SK-N-SH (cell line): ENCODE measurements around the gene DHX15. TPM values are rescaled to one million over a fixed set of nuclear protein-coding genes. Genes with fewer than 3 reads are reported as not detected.

ENCODE experiments used
- CTCF ChIA-PET: fragments of 300-600, 350-600 bp; formaldehyde crosslinking; extraction: SDS; loops from one replicate; lab custom pipeline; 2021; lab: Yijun Ruan, JAX
- POLR2A ChIA-PET: fragments of 350-600 bp; sonication (Branson Sonifier 250); formaldehyde crosslinking; extraction: SDS; loops from one replicate; lab custom pipeline; 2020; ENCODE audit warnings: antibody characterized with exemption, inconsistent platforms; lab: Yijun Ruan, JAX
- DNase-seq: peaks from one replicate; pipeline ENCODE4 v3.0.0; 2012
- H2AFZ ChIP-seq: fragments of 200-600 bp; sonication (generic); 2 replicates; pipeline ENCODE4 v1.8.1; 2016; ENCODE audit warnings: antibody characterized with exemption, mild to moderate bottlenecking, low read depth
- H3F3A ChIP-seq: fragments of 200-600 bp; sonication (generic); replicated peaks from 2 replicates; pipeline ENCODE3; 2016; ENCODE audit warnings: antibody characterized with exemption, mild to moderate bottlenecking; ENCODE audit not compliant: insufficient read depth
- H3K27ac ChIP-seq, 2 experiments: fragments of 200-500 bp in 1 of 2; fragments of 200-600 bp in 1 of 2; sonication (Bioruptor generic) in 1 of 2; sonication (generic), shearing (Covaris generic) in 1 of 2; 2 replicates each; pipeline versions ENCODE4 v1.5.1 to v1.6.1; 2014 to 2016; ENCODE audit warnings: low read depth in 2 of 2, inconsistent platforms in 1 of 2, low read length in 1 of 2, mild to moderate bottlenecking in 1 of 2, mixed read lengths in 1 of 2
- H3K27me3 ChIP-seq: fragments of 200-600 bp; sonication (generic), shearing (Covaris generic); 2 replicates; pipeline ENCODE4 v1.6.1; 2016; ENCODE audit warnings: mixed run types; ENCODE audit not compliant: insufficient read depth
- H3K36me3 ChIP-seq, 2 experiments: fragments of 200-500 bp in 1 of 2; fragments of 200-600 bp in 1 of 2; sonication (Bioruptor generic) in 1 of 2; sonication (generic) in 1 of 2; replicated peaks in 1 of 2; 2 replicates each; pipeline versions ENCODE3 to v1.5.1; 2014 to 2016; ENCODE audit warnings: low read length in 1 of 2, mild to moderate bottlenecking in 1 of 2; ENCODE audit not compliant: insufficient read depth in 2 of 2, control insufficient read depth in 1 of 2
- H3K4me1 ChIP-seq, 2 experiments: fragments of 200-500 bp in 1 of 2; fragments of 200-600 bp in 1 of 2; sonication (Bioruptor generic) in 1 of 2; sonication (generic), shearing (Covaris generic) in 1 of 2; 2 replicates each; pipeline versions ENCODE4 v1.5.1 to v1.6.1; 2014 to 2016; ENCODE audit warnings: low read depth in 1 of 2, low read length in 1 of 2, mixed run types in 1 of 2; ENCODE audit not compliant: insufficient read depth in 2 of 2, control insufficient read depth in 1 of 2
- H3K4me2 ChIP-seq: fragments of 200-600 bp; sonication (generic), shearing (Covaris generic); 2 replicates; pipeline ENCODE4 v1.6.1; 2017; ENCODE audit warnings: mixed run types
- H3K4me3 ChIP-seq, 2 experiments: fragments of 200-500 bp in 1 of 2; fragments of 200-600 bp in 1 of 2; sonication (Bioruptor generic) in 1 of 2; sonication (generic), shearing (Covaris generic) in 1 of 2; 2 replicates each; pipeline versions ENCODE4 v1.5.1 to v1.8.1; 2014 to 2016; ENCODE audit warnings: low read depth in 2 of 2, inconsistent platforms in 1 of 2, low read length in 1 of 2, mild to moderate bottlenecking in 1 of 2, mixed read lengths in 1 of 2, moderate library complexity in 1 of 2
- H3K79me2 ChIP-seq: fragments of 200-600 bp; sonication (generic); 2 replicates; pipeline ENCODE4 v1.8.1; 2017; ENCODE audit warnings: mild to moderate bottlenecking; ENCODE audit not compliant: insufficient read depth
- H3K9ac ChIP-seq: fragments of 200-600 bp; sonication (generic); 2 replicates; pipeline ENCODE4 v1.6.1; 2017; ENCODE audit warnings: mixed run types
- H3K9me2 ChIP-seq: fragments of 200-600 bp; sonication (generic); 2 replicates; pipeline ENCODE4 v1.6.1; 2017; ENCODE audit warnings: mixed run types
- H3K9me3 ChIP-seq: fragments of 200-600 bp; sonication (generic); 2 replicates; pipeline ENCODE4 v1.6.1; 2017; ENCODE audit warnings: mixed run types, mild to moderate bottlenecking, moderate library complexity
- H4K20me1 ChIP-seq: fragments of 200-600 bp; sonication (generic); 2 replicates; pipeline ENCODE4 v1.6.1; 2017; ENCODE audit warnings: mild to moderate bottlenecking, mixed run types; ENCODE audit not compliant: insufficient read depth
- CHD2 ChIP-seq: fragments of 150-350 bp; IDR thresholded peaks from 2 replicates; pipeline ENCODE4 v1.6.1; 2018; ENCODE audit warnings: low read length; ENCODE audit not compliant: partially characterized antibody
- CTCF ChIP-seq: fragments of 200-600 bp; sonication (generic); IDR thresholded peaks from 2 replicates; pipeline ENCODE4 v1.6.1; 2017; ENCODE audit warnings: antibody characterized with exemption, mild to moderate bottlenecking, moderate library complexity
- ELF1 ChIP-seq: IDR thresholded peaks from 2 replicates; pipeline ENCODE4 v1.4.0; 2012
- EZH2phosphoT487 ChIP-seq: fragments of 200-600 bp; sonication (generic); IDR thresholded peaks from 2 replicates; pipeline ENCODE4 v1.6.1; 2017; ENCODE audit warnings: low read depth, mixed run types, mild to moderate bottlenecking, antibody characterized with exemption, moderate library complexity, borderline replicate concordance
- FOSL2 ChIP-seq: IDR thresholded peaks from 2 replicates; pipeline ENCODE4 v1.4.0; 2012; ENCODE audit warnings: low read depth, mild to moderate bottlenecking, moderate library complexity, borderline replicate concordance
- GABPA ChIP-seq: IDR thresholded peaks from 2 replicates; pipeline ENCODE4 v1.4.0; 2012; ENCODE audit warnings: low read depth, mild to moderate bottlenecking
- GATA2 ChIP-seq: sonication (generic); formaldehyde crosslinking; IDR thresholded peaks from 2 replicates; pipeline ENCODE4 v1.5.0; 2020; ENCODE audit warnings: mild to moderate bottlenecking, missing genetic modification reagents
- JUND ChIP-seq: IDR thresholded peaks from 2 replicates; pipeline ENCODE4 v1.4.0; 2012
- MAX ChIP-seq: IDR thresholded peaks from 2 replicates; pipeline ENCODE4 v1.4.0; 2012; ENCODE audit warnings: low read depth
- MEF2A ChIP-seq: IDR thresholded peaks from 2 replicates; pipeline ENCODE4 v1.4.0; 2012; ENCODE audit warnings: low read depth, borderline replicate concordance
- MXI1 ChIP-seq: IDR thresholded peaks from 2 replicates; pipeline ENCODE4 v1.6.1; 2012; ENCODE audit warnings: mild to moderate bottlenecking, low read depth, low read length, improper control_type of control experiment
- NRF1 ChIP-seq: IDR thresholded peaks from 2 replicates; pipeline ENCODE4 v1.6.1; 2012; ENCODE audit warnings: low read depth, mild to moderate bottlenecking, low read length
- PBX3 ChIP-seq: IDR thresholded peaks from 2 replicates; pipeline ENCODE4; 2012
- POLR2AphosphoS5 ChIP-seq: IDR thresholded peaks from 2 replicates; pipeline ENCODE4 v1.6.1; 2012; ENCODE audit warnings: low read depth, low read length
- RAD21 ChIP-seq: IDR thresholded peaks from 2 replicates; pipeline ENCODE4 v1.6.1; 2012; ENCODE audit warnings: mild to moderate bottlenecking, low read length
- RCOR1 ChIP-seq: fragments of 150-350 bp; IDR thresholded peaks from 2 replicates; pipeline ENCODE4 v1.6.1; 2017; ENCODE audit warnings: antibody characterized with exemption, low read length
- RXRA ChIP-seq: IDR thresholded peaks from 2 replicates; pipeline ENCODE4 v1.4.0; 2012; ENCODE audit warnings: low read depth, mild to moderate bottlenecking, borderline replicate concordance
- SIN3A ChIP-seq: IDR thresholded peaks from 2 replicates; pipeline ENCODE4 v1.6.1; 2012; ENCODE audit warnings: low read depth, mild to moderate bottlenecking, low read length, moderate library complexity, borderline replicate concordance
- TCF12 ChIP-seq: IDR thresholded peaks from 2 replicates; pipeline ENCODE4 v1.4.0; 2012
- TEAD4 ChIP-seq: IDR thresholded peaks from 2 replicates; pipeline ENCODE4 v1.4.0; 2012; ENCODE audit warnings: mild to moderate bottlenecking, borderline replicate concordance; ENCODE audit not compliant: insufficient read depth
- USF1 ChIP-seq: IDR thresholded peaks from 2 replicates; pipeline ENCODE4 v1.4.0; 2012; ENCODE audit warnings: low read depth, borderline replicate concordance
- USF2 ChIP-seq: fragments of 150-350 bp; IDR thresholded peaks from 2 replicates; pipeline ENCODE4 v1.6.1; 2017; ENCODE audit warnings: antibody characterized with exemption, low read length, low read depth, borderline replicate concordance
- YY1 ChIP-seq: IDR thresholded peaks from 2 replicates; pipeline ENCODE4 v1.4.0; 2012; ENCODE audit warnings: low read depth, mild to moderate bottlenecking
- WGBS: methylation state at CpG from one replicate; pipeline ENCODE4 v1.1.6; 2017; ENCODE audit warnings: low lambda C conversion rate; 5-methylcytosine and 5-hydroxymethylcytosine counted together
- polyA plus RNA-seq, 3 experiments: library from polyadenylated mRNA; depleted of rRNA; stranded (reverse); fragments of >200 nt; gene quantifications; 2 replicates each; pipeline ENCODE4 v1.2.3, GENCODE V29; 2012

The DHX15 gene
- polyA plus RNA-seq, 1 of the 3 experiments (the other 2 are of a cell fraction), result 63.3 TPM

GRCh38 chr4:24615977-24616376 lies 31.6 kb upstream of the DHX15 start:
- Histone ChIP-seq H3K9me3 (0 out of 2 replicates have a peak, but pooled peaks cover 12% of the 10 kb centered on the region), H3K27me3 (no peaks in the 10 kb centered on the region), H3K27ac (no peak overlapping the region), H3F3A (no peaks in the 10 kb centered on the region), H3K4me3 (no peak overlapping the region), H3K9me2 (no peaks in the 10 kb centered on the region), H3K4me1 (no peaks in the 10 kb centered on the region), H3K4me2 (no peak overlapping the region), H4K20me1 (no peaks in the 10 kb centered on the region), H3K9ac (no peak overlapping the region), H3K36me3 (no peaks in the 10 kb centered on the region), H3K79me2 (no peaks in the 10 kb centered on the region), H2AFZ (no peak overlapping the region)
- no peak for DNase-seq
- TF ChIP-seq CHD2 (no peak), FOSL2 (no peak), POLR2AphosphoS5 (no peak), MEF2A (no peak), NRF1 (no peak), GATA2 (no peak), MAX (no peak), MXI1 (no peak), YY1 (no peak), SIN3A (no peak)
- 63% methylated on average over 2 of the region's 2 CpGs for WGBS
- ChIA-PET POLR2A (no interaction called here), CTCF (no interaction called here)

- H3K4me1 ChIP-seq, result no peaks in the 10 kb centered on the region
- no peaks in the 10 kb centered on the region for H3F3A ChIP-seq
- no peak overlapping the region for H3K4me3 ChIP-seq
- H3K9me2 ChIP-seq, result no peaks in the 10 kb centered on the region
- H3K36me3 ChIP-seq, result no peaks in the 10 kb centered on the region
- DNase-seq, result no peak
- no peak overlapping the region for H3K27ac ChIP-seq
- ChIA-PET POLR2A (no interaction called here), CTCF (no interaction called here)
- H3K9me3 ChIP-seq, result 0 out of 2 replicates have a peak, but pooled peaks cover 5% of the 10 kb centered on the region
- no peaks in the 10 kb centered on the region for H3K79me2 ChIP-seq
- 14% methylated on average over 3 of the region's 3 CpGs for WGBS
- H4K20me1 ChIP-seq, result no peaks in the 10 kb centered on the region
- no peak overlapping the region for H3K9ac ChIP-seq
- H2AFZ ChIP-seq, result no peak overlapping the region
- H3K4me2 ChIP-seq, result no peak overlapping the region
- no peaks in the 10 kb centered on the region for H3K27me3 ChIP-seq
- no peak for TF ChIP-seq TEAD4
- no peak for TF ChIP-seq EZH2phosphoT487
- TF ChIP-seq USF2, result no peak
- TF ChIP-seq MEF2A, result no peak
- no peak for TF ChIP-seq NRF1
- no peak for TF ChIP-seq MAX
- no peak for TF ChIP-seq CHD2
- no peak for TF ChIP-seq CTCF
- no peak for TF ChIP-seq FOSL2
- TF ChIP-seq GATA2, result no peak
- TF ChIP-seq JUND, result no peak
- TF ChIP-seq USF1, result no peak
- no peak for TF ChIP-seq MXI1
- no peak for TF ChIP-seq RCOR1
- TF ChIP-seq RAD21, result no peak
- no peak for TF ChIP-seq ELF1
- TF ChIP-seq TCF12, result no peak
- no peak for TF ChIP-seq GABPA
- TF ChIP-seq PBX3, result no peak
- no peak for TF ChIP-seq RXRA
Measured at GRCh38 chr4:24614881-24615280, 30.5 kb upstream of the DHX15 start.
